K562 (cell line): ENCODE data around the gene ATP2A2. TPM values are rescaled to one million over a fixed set of nuclear protein-coding genes. Genes with fewer than 3 reads are reported as not detected.

Source experiments
- ATAC-seq: fragments of 200-7000 bp; cut with Tn5 transposase; 3 replicates; pipeline ENCODE4 v1.9.1; 2020; ENCODE audit warnings: moderate library complexity
- BruUV-seq: library from RNA; stranded (reverse); fragments of 400-500 nt; replicated peaks from 2 replicates; lab custom pipeline; 2021; lab: Mats Ljungman, UMichigan
- CTCF ChIA-PET: fragments of 300-600 bp; formaldehyde crosslinking; extraction: SDS; loops from one replicate; lab custom pipeline; 2021; ENCODE audit warnings: low intra/inter-chr PET ratio; lab: Yijun Ruan, JAX
- POLR2A ChIA-PET: fragments of 300-600, 350-650 bp; sonication (Branson Sonifier 250); formaldehyde crosslinking; extraction: SDS; loops from one replicate; lab custom pipeline; 2021; ENCODE audit warnings: antibody characterized with exemption, inconsistent platforms; lab: Yijun Ruan, JAX
- DNase-seq, 4 experiments: peaks; one replicate each; pipeline versions ENCODE4 v3.0.0 to v3.0.0-alpha.2; 2011 to 2018; ENCODE audit warnings: low spot score in 3 of 4, mixed read lengths in 3 of 4; ENCODE audit errors: extremely low read depth in 1 of 4
- FAIRE-seq: peaks from 2 replicates; lab custom pipeline; 2011; peaks lifted over from hg19 to GRCh38; lab: Jason Lieb, UNC
- H2AFZ ChIP-seq: 2 replicates; pipeline ENCODE4 v1.6.0; 2011; ENCODE audit warnings: low read depth, low read length, control low read depth, inconsistent platforms
- H3K27ac ChIP-seq: fragments of 200-600 bp; 3 replicates; pipeline ENCODE4 v1.8.0; 2011; ENCODE audit warnings: low read depth, mild to moderate bottlenecking, control low read depth, inconsistent platforms, low read length, moderate library complexity, mixed read lengths; ENCODE audit errors: extremely low read depth
- H3K27me3 ChIP-seq, 2 experiments: fragments of 300-600 bp in 1 of 2; 2 replicates in 1 of 2; 3 replicates in 1 of 2; pipeline versions ENCODE4 v1.6.0 to v1.8.0; 2011; ENCODE audit warnings: inconsistent platforms in 2 of 2, low read length in 2 of 2, mild to moderate bottlenecking in 1 of 2, mixed read lengths in 1 of 2, moderate library complexity in 1 of 2; ENCODE audit not compliant: control insufficient read depth in 2 of 2, insufficient read depth in 2 of 2
- H3K36me3 ChIP-seq: fragments of 300-600 bp; 3 replicates; pipeline ENCODE4 v1.8.0; 2011; ENCODE audit warnings: mild to moderate bottlenecking, low read length, inconsistent platforms; ENCODE audit not compliant: control insufficient read depth, insufficient read depth
- H3K4me1 ChIP-seq, 2 experiments: fragments of 200-600 bp in 1 of 2; replicated peaks in 1 of 2; 2 replicates in 1 of 2; 3 replicates in 1 of 2; pipeline versions ENCODE4 v1.5.1 to v1.8.0; 2011; ENCODE audit warnings: inconsistent platforms in 2 of 2, low read length in 2 of 2, mild to moderate bottlenecking in 1 of 2, mixed read lengths in 1 of 2, moderate library complexity in 1 of 2; ENCODE audit not compliant: control insufficient read depth in 2 of 2, insufficient read depth in 2 of 2
- H3K4me2 ChIP-seq: 2 replicates; pipeline ENCODE4 v1.6.1; 2011; ENCODE audit warnings: low read length, control low read depth, inconsistent platforms, mixed read lengths; ENCODE audit not compliant: insufficient read depth
- H3K4me3 ChIP-seq: fragments of 200-600 bp; sonication (generic), shearing (Covaris generic); 2 replicates; pipeline ENCODE4 v1.5.1; 2016; ENCODE audit warnings: control low read depth, inconsistent platforms
- H3K79me2 ChIP-seq: fragments of 200-600 bp; 3 replicates; pipeline ENCODE4 v1.8.0; 2011; ENCODE audit warnings: low read length, inconsistent platforms; ENCODE audit not compliant: control insufficient read depth, insufficient read depth
- H3K9ac ChIP-seq, 2 experiments: 2 replicates each; pipeline versions ENCODE4 v1.6.0 to v1.6.1; 2011; ENCODE audit warnings: low read depth in 2 of 2, low read length in 2 of 2, control low read depth in 1 of 2, inconsistent platforms in 1 of 2, mild to moderate bottlenecking in 1 of 2, mixed read lengths in 1 of 2; ENCODE audit not compliant: insufficient read depth in 1 of 2
- H3K9me1 ChIP-seq: one replicate; pipeline ENCODE4 v1.6.0; 2011; ENCODE audit warnings: inconsistent platforms, mild to moderate bottlenecking, low read length, moderate library complexity; ENCODE audit not compliant: control insufficient read depth, insufficient read depth
- H3K9me3 ChIP-seq: replicated peaks from 2 replicates; pipeline ENCODE4 v1.5.1; 2011; ENCODE audit warnings: low read depth, low read length, inconsistent platforms; ENCODE audit not compliant: control insufficient read depth, insufficient read depth
- H4K20me1 ChIP-seq: replicated peaks from 2 replicates; pipeline ENCODE4 v1.6.1; 2011; ENCODE audit warnings: low read length, inconsistent platforms, mixed read lengths; ENCODE audit not compliant: control insufficient read depth, insufficient read depth
- BACH1 ChIP-seq: fragments of 200-800 bp; sonication (Bioruptor generic); IDR thresholded peaks from 2 replicates; pipeline ENCODE4 v1.6.1; 2016; ENCODE audit warnings: missing genetic modification characterization, missing compliant biosample characterization
- WGBS: fragments of 100-300 bp; shearing (Covaris generic); methylation state at CpG from one replicate; pipeline ENCODE4 v1.1.6; 2016; ENCODE audit warnings: low coverage, mixed read lengths; ENCODE audit not compliant: insufficient coverage; ENCODE audit errors: missing lambda C conversion rate; 5-methylcytosine and 5-hydroxymethylcytosine counted together
- in situ Hi-C: fragments of 300-500 bp; cut with MboI; formaldehyde crosslinking; loops from 4 replicates; pipeline ENCODE4 v1.15.0; 2018; ENCODE audit warnings: inconsistent platforms, mixed read lengths
- intact Hi-C: fragments of 100-400 bp; cut with micrococcal nuclease; formaldehyde crosslinking; loops from 2 replicates; pipeline ENCODE4 v1.14.2; 2022
- polyA plus RNA-seq, 8 experiments: library from polyadenylated mRNA; depleted of rRNA in 4 of 8; stranded (reverse) in 5 of 8; unstranded in 3 of 8; fragments of >200 nt; fragmentation: Nextera tagmentation in 2 of 8; fragmentation: Illumina TruSeq in 1 of 8; extraction: Ambion mirVana in 2 of 8; extraction: Trizol in 1 of 8; gene quantifications; 2 replicates each; pipeline versions ENCODE4 v1.2.1 to v1.2.3, GENCODE V29; 2011 to 2014; ENCODE audit warnings: inconsistent platforms in 1 of 8, missing spikeins in 1 of 8
- total RNA-seq, 7 experiments: library from RNA; depleted of rRNA in 6 of 7; stranded (reverse); fragments of >200 nt in 6 of 7; fragmentation: Illumina TruSeq in 2 of 7; extraction: Trizol in 2 of 7; gene quantifications; 2 replicates each; pipeline versions ENCODE4 v1.2.1 to v1.2.3, GENCODE V29; 2011 to 2021; ENCODE audit warnings: low replicate concordance in 1 of 7
- TF ChIP-seq, protein P1 (sequence below), 2 experiments: fragments of 450-650 bp; formaldehyde crosslinking in 1 of 2; IDR thresholded peaks; 2 replicates each; pipeline versions ENCODE4 v1.4.0 to v1.6.1; 2014 to 2020; ENCODE audit warnings: mild to moderate bottlenecking in 2 of 2, borderline replicate concordance in 1 of 2, low read depth in 1 of 2
- TF ChIP-seq, protein P2 (sequence below): sonication (generic); formaldehyde crosslinking; IDR thresholded peaks from 2 replicates; pipeline ENCODE4 v1.8.0; 2022; ENCODE audit warnings: mild to moderate bottlenecking, missing genetic modification reagents
- TF ChIP-seq, protein P3 (sequence below), 2 experiments: IDR thresholded peaks in 1 of 2; conservative IDR thresholded peaks in 1 of 2; 2 replicates each; pipeline ENCODE4 v1.6.1; 2016; ENCODE audit warnings: low read depth in 2 of 2, mild to moderate bottlenecking in 1 of 2, missing compliant biosample characterization in 1 of 2, missing genetic modification characterization in 1 of 2, moderate library complexity in 1 of 2
- TF ChIP-seq, protein P4 (sequence below): fragments of 450-650 bp; conservative IDR thresholded peaks from 2 replicates; pipeline ENCODE4 v1.6.1; 2016; ENCODE audit warnings: missing genetic modification characterization, low read depth, mild to moderate bottlenecking, control low read depth, missing compliant biosample characterization

Gene ATP2A2
- total and polyA plus RNA-seq, 9 of the 15 experiments (the other 6 are each of a cell fraction or from before 2014, with no cell fraction given): 5.2 to 205 (median 51.6) TPM

DNA sequence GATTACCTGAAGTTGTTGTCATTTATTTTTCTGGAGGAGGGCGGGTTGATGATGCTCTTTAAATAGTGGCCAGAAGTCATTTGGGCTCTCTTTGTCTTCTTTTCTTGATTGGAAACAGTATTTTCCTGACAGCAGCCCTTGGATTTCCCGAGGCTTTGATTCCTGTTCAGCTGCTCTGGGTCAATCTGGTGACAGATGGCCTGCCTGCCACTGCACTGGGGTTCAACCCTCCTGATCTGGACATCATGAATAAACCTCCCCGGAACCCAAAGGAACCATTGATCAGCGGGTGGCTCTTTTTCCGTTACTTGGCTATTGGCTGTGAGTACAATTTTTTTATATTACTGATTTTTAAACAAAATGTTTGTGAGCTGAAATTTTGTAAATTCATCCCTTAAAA is 62.1 kb downstream of the ATP2A2 start:
- BruUV-seq: no TSS peak
- TF ChIP-seq, protein P1, sequence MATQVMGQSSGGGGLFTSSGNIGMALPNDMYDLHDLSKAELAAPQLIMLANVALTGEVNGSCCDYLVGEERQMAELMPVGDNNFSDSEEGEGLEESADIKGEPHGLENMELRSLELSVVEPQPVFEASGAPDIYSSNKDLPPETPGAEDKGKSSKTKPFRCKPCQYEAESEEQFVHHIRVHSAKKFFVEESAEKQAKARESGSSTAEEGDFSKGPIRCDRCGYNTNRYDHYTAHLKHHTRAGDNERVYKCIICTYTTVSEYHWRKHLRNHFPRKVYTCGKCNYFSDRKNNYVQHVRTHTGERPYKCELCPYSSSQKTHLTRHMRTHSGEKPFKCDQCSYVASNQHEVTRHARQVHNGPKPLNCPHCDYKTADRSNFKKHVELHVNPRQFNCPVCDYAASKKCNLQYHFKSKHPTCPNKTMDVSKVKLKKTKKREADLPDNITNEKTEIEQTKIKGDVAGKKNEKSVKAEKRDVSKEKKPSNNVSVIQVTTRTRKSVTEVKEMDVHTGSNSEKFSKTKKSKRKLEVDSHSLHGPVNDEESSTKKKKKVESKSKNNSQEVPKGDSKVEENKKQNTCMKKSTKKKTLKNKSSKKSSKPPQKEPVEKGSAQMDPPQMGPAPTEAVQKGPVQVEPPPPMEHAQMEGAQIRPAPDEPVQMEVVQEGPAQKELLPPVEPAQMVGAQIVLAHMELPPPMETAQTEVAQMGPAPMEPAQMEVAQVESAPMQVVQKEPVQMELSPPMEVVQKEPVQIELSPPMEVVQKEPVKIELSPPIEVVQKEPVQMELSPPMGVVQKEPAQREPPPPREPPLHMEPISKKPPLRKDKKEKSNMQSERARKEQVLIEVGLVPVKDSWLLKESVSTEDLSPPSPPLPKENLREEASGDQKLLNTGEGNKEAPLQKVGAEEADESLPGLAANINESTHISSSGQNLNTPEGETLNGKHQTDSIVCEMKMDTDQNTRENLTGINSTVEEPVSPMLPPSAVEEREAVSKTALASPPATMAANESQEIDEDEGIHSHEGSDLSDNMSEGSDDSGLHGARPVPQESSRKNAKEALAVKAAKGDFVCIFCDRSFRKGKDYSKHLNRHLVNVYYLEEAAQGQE (IDR thresholded peaks at IDR 0.05; ENCODE audit: borderline replicate concordance): no peak
- TF ChIP-seq, protein P1 (CRISPR knock-in tag; IDR thresholded peaks at IDR 0.05; ENCODE audit: low read depth): no peak
- TF ChIP-seq BACH1 (tag): no peak
- TF ChIP-seq, protein P2, sequence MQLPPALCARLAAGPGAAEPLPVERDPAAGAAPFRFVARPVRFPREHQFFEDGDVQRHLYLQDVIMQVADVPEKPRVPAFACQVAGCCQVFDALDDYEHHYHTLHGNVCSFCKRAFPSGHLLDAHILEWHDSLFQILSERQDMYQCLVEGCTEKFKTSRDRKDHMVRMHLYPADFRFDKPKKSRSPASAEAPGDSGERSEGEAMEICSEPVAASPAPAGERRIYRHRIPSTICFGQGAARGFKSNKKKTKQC: no peak
- TF ChIP-seq, protein P3, sequence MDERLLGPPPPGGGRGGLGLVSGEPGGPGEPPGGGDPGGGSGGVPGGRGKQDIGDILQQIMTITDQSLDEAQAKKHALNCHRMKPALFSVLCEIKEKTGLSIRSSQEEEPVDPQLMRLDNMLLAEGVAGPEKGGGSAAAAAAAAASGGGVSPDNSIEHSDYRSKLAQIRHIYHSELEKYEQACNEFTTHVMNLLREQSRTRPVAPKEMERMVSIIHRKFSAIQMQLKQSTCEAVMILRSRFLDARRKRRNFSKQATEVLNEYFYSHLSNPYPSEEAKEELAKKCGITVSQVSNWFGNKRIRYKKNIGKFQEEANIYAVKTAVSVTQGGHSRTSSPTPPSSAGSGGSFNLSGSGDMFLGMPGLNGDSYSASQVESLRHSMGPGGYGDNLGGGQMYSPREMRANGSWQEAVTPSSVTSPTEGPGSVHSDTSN (CRISPR knock-in tag; IDR thresholded peaks at IDR 0.05; ENCODE audit: low read depth): no peak
- TF ChIP-seq, protein P3 (tag; conservative IDR thresholded peaks at IDR 0.05; ENCODE audit: low read depth): no peak
- TF ChIP-seq, protein P4, sequence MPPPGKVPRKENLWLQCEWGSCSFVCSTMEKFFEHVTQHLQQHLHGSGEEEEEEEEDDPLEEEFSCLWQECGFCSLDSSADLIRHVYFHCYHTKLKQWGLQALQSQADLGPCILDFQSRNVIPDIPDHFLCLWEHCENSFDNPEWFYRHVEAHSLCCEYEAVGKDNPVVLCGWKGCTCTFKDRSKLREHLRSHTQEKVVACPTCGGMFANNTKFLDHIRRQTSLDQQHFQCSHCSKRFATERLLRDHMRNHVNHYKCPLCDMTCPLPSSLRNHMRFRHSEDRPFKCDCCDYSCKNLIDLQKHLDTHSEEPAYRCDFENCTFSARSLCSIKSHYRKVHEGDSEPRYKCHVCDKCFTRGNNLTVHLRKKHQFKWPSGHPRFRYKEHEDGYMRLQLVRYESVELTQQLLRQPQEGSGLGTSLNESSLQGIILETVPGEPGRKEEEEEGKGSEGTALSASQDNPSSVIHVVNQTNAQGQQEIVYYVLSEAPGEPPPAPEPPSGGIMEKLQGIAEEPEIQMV: no peak

More for the DNA sequence above, 62.1 kb downstream of the ATP2A2 start:
- Histone ChIP-seq H3K27me3 (no peaks in the 10 kb centered on the region), H3K4me1 (no peaks in the 10 kb centered on the region), H3K9ac (no peak overlapping the region), H2AFZ (no peak overlapping the region), H3K4me3 (no peak overlapping the region), H3K36me3 (peaks cover 100% of the 10 kb centered on the region), H3K27ac (no peak overlapping the region), H3K9me1 (peaks cover 5% of the 10 kb centered on the region), H4K20me1 (0 out of 2 replicates have a peak, but pooled peaks cover 1% of the 10 kb centered on the region), H3K9me3 (no peaks in the 10 kb centered on the region), H3K4me2 (no peak overlapping the region), H3K79me2 (no peaks in the 10 kb centered on the region)
- FAIRE-seq (no peak), DNase-seq (peak in 1 of 4 experiments; percentile 6), ATAC-seq (no peak)
- 92% methylated on average over 5 of the region's 5 CpGs for WGBS
- CTCF ChIA-PET: no interaction called here
- in situ Hi-C loops (no loop called here), intact Hi-C loops (no loop called here)
- POLR2A ChIA-PET: interaction anchor here (0.6 to 1.6 kb wide), 5 partner anchors 9 to 831 kb away, joined by 3 to 6 read pairs (median 4); no protein-coding TSS in a partner anchor
